ENCODE measurements around the gene PFDN1.

The PFDN1 gene

GRCh38 chr5:140297283-140297682 is 5.6 kb downstream of the PFDN1 start:
- Histone ChIP-seq H3K4me3 (ENCODE audit: low read length) (no peak overlapping the region), H3K27ac (ENCODE audit: low read length) (no peak overlapping the region), H3K27me3 (ENCODE audit: control insufficient read depth, insufficient read depth, low read length) (no peaks in the 10 kb centered on the region), H3K36me3 (ENCODE audit: control insufficient read depth, insufficient read depth, low read length) (peaks cover 2% of the 10 kb centered on the region; the same call in 1 of the 2 replicates), H3K4me1 (ENCODE audit: control insufficient read depth, insufficient read depth, low read length) (no peaks in the 10 kb centered on the region), H3K9me3 (ENCODE audit: control insufficient read depth, insufficient read depth, low read length) (no peaks in the 10 kb centered on the region)
- no peak for DNase-seq (ENCODE audit: low read depth, low spot score)
- WGBS (ENCODE audit: insufficient coverage, insufficient read length), result 100% methylated on average over 1 of the region's 5 CpGs

GRCh38 chr5:140296289-140296688 is 6.6 kb downstream of the PFDN1 start:
- Histone ChIP-seq H3K36me3 (ENCODE audit: control insufficient read depth, insufficient read depth, low read length) (peaks cover 2% of the 10 kb centered on the region; the same call in 1 of the 2 replicates), H3K4me1 (ENCODE audit: control insufficient read depth, insufficient read depth, low read length) (no peaks in the 10 kb centered on the region), H3K27me3 (ENCODE audit: control insufficient read depth, insufficient read depth, low read length) (no peaks in the 10 kb centered on the region), H3K27ac (ENCODE audit: low read length) (no peak overlapping the region), H3K9me3 (ENCODE audit: control insufficient read depth, insufficient read depth, low read length) (no peaks in the 10 kb centered on the region), H3K4me3 (ENCODE audit: low read length) (no peak overlapping the region)
- DNase-seq (ENCODE audit: low read depth, low spot score), result no peak
- WGBS (ENCODE audit: insufficient coverage, insufficient read length), result no CpG with 5 or more reads among the region's 3 CpGs

GRCh38 chr5:140295414-140295813 is 7.5 kb downstream of the PFDN1 start:
- Histone ChIP-seq H3K9me3 (ENCODE audit: control insufficient read depth, insufficient read depth, low read length) (no peaks in the 10 kb centered on the region), H3K27ac (ENCODE audit: low read length) (no peak overlapping the region), H3K27me3 (ENCODE audit: control insufficient read depth, insufficient read depth, low read length) (no peaks in the 10 kb centered on the region), H3K4me1 (ENCODE audit: control insufficient read depth, insufficient read depth, low read length) (no peaks in the 10 kb centered on the region), H3K4me3 (ENCODE audit: low read length) (no peak overlapping the region), H3K36me3 (ENCODE audit: control insufficient read depth, insufficient read depth, low read length) (peaks cover 2% of the 10 kb centered on the region; the same call in 1 of the 2 replicates)
- no CpG with 5 or more reads among the region's 1 CpG for WGBS (ENCODE audit: insufficient coverage, insufficient read length)
- DNase-seq (ENCODE audit: low read depth, low spot score), result no peak

GRCh38 chr5:140294753-140295152 is 8.1 kb downstream of the PFDN1 start:
- Histone ChIP-seq H3K27me3 (ENCODE audit: control insufficient read depth, insufficient read depth, low read length) (no peaks in the 10 kb centered on the region), H3K4me3 (ENCODE audit: low read length) (no peak overlapping the region), H3K9me3 (ENCODE audit: control insufficient read depth, insufficient read depth, low read length) (no peaks in the 10 kb centered on the region), H3K27ac (ENCODE audit: low read length) (no peak overlapping the region), H3K36me3 (ENCODE audit: control insufficient read depth, insufficient read depth, low read length) (0 out of 2 replicates have a peak, but pooled peaks cover 2% of the 10 kb centered on the region), H3K4me1 (ENCODE audit: control insufficient read depth, insufficient read depth, low read length) (no peaks in the 10 kb centered on the region)
- WGBS (ENCODE audit: insufficient coverage, insufficient read length), result no CpG with 5 or more reads among the region's 2 CpGs
- DNase-seq (ENCODE audit: low read depth, low spot score), result no peak

GRCh38 chr5:140293849-140294100 is 9.1 kb downstream of the PFDN1 start:
- H3K4me3 ChIP-seq (ENCODE audit: low read length), result no peak overlapping the region
- no CpG with 5 or more reads among the region's 1 CpG for WGBS (ENCODE audit: insufficient coverage, insufficient read length)
- no peak overlapping the region for H3K27ac ChIP-seq (ENCODE audit: low read length)
- DNase-seq (ENCODE audit: low read depth, low spot score), result no peak
- no peaks in the 10 kb centered on the region for H3K9me3 ChIP-seq (ENCODE audit: control insufficient read depth, insufficient read depth, low read length)
- no peaks in the 10 kb centered on the region for H3K4me1 ChIP-seq (ENCODE audit: control insufficient read depth, insufficient read depth, low read length)
- no peaks in the 10 kb centered on the region for H3K27me3 ChIP-seq (ENCODE audit: control insufficient read depth, insufficient read depth, low read length)
- 0 out of 2 replicates have a peak, but pooled peaks cover 1% of the 10 kb centered on the region for H3K36me3 ChIP-seq (ENCODE audit: control insufficient read depth, insufficient read depth, low read length)

GRCh38 chr5:140293091-140293848 is 9.6 kb downstream of the PFDN1 start:
- H3K4me3 ChIP-seq (ENCODE audit: low read length), result no peak overlapping the region
- no peak for DNase-seq (ENCODE audit: low read depth, low spot score)
- WGBS (ENCODE audit: insufficient coverage, insufficient read length), result no CpG with 5 or more reads among the region's 4 CpGs
- H3K9me3 ChIP-seq (ENCODE audit: control insufficient read depth, insufficient read depth, low read length), result no peaks in the 10 kb centered on the region
- no peak overlapping the region for H3K27ac ChIP-seq (ENCODE audit: low read length)
- H3K4me1 ChIP-seq (ENCODE audit: control insufficient read depth, insufficient read depth, low read length), result no peaks in the 10 kb centered on the region
- no peaks in the 10 kb centered on the region for H3K27me3 ChIP-seq (ENCODE audit: control insufficient read depth, insufficient read depth, low read length)
- H3K36me3 ChIP-seq (ENCODE audit: control insufficient read depth, insufficient read depth, low read length), result no peaks in the 10 kb centered on the region

- Histone ChIP-seq H3K4me1 (ENCODE audit: control insufficient read depth, insufficient read depth, low read length) (no peaks in the 10 kb centered on the region), H3K9me3 (ENCODE audit: control insufficient read depth, insufficient read depth, low read length) (no peaks in the 10 kb centered on the region), H3K27me3 (ENCODE audit: control insufficient read depth, insufficient read depth, low read length) (no peaks in the 10 kb centered on the region), H3K27ac (ENCODE audit: low read length) (no peak overlapping the region), H3K4me3 (ENCODE audit: low read length) (no peak overlapping the region), H3K36me3 (ENCODE audit: control insufficient read depth, insufficient read depth, low read length) (no peaks in the 10 kb centered on the region)
- no CpG with 5 or more reads among the region's 1 CpG for WGBS (ENCODE audit: insufficient coverage, insufficient read length)
- no peak for DNase-seq (ENCODE audit: low read depth, low spot score)
Observed at GRCh38 chr5:140292212-140293036, 10.5 kb downstream of the PFDN1 start.

- no peak for DNase-seq (ENCODE audit: low read depth, low spot score)
- Histone ChIP-seq H3K27me3 (ENCODE audit: control insufficient read depth, insufficient read depth, low read length) (no peaks in the 10 kb centered on the region), H3K4me1 (ENCODE audit: control insufficient read depth, insufficient read depth, low read length) (no peaks in the 10 kb centered on the region), H3K4me3 (ENCODE audit: low read length) (no peak overlapping the region), H3K27ac (ENCODE audit: low read length) (no peak overlapping the region), H3K36me3 (ENCODE audit: control insufficient read depth, insufficient read depth, low read length) (no peaks in the 10 kb centered on the region), H3K9me3 (ENCODE audit: control insufficient read depth, insufficient read depth, low read length) (no peaks in the 10 kb centered on the region)
- WGBS (ENCODE audit: insufficient coverage, insufficient read length), result no CpG with 5 or more reads among the region's 7 CpGs
Observed at GRCh38 chr5:140287801-140288521, 14.9 kb downstream of the PFDN1 start.

- H3K4me1 ChIP-seq (ENCODE audit: control insufficient read depth, insufficient read depth, low read length), result no peaks in the 10 kb centered on the region
- no CpG with 5 or more reads among the region's 5 CpGs for WGBS (ENCODE audit: insufficient coverage, insufficient read length)
- DNase-seq (ENCODE audit: low read depth, low spot score), result no peak
- H3K27me3 ChIP-seq (ENCODE audit: control insufficient read depth, insufficient read depth, low read length), result no peaks in the 10 kb centered on the region
- H3K9me3 ChIP-seq (ENCODE audit: control insufficient read depth, insufficient read depth, low read length), result no peaks in the 10 kb centered on the region
- H3K27ac ChIP-seq (ENCODE audit: low read length), result no peak overlapping the region
- H3K36me3 ChIP-seq (ENCODE audit: control insufficient read depth, insufficient read depth, low read length), result no peaks in the 10 kb centered on the region
- no peak overlapping the region for H3K4me3 ChIP-seq (ENCODE audit: low read length)
Observed at GRCh38 chr5:140286424-140286823, 16.5 kb downstream of the PFDN1 start.

GRCh38 chr5:140284013-140284412 is 18.9 kb downstream of the PFDN1 start:
- DNase-seq (ENCODE audit: low read depth, low spot score), result no peak
- WGBS (ENCODE audit: insufficient coverage, insufficient read length), result no CpG with 5 or more reads among the region's 3 CpGs
- H3K4me3 ChIP-seq (ENCODE audit: low read length), result no peak overlapping the region
- H3K36me3 ChIP-seq (ENCODE audit: control insufficient read depth, insufficient read depth, low read length), result no peaks in the 10 kb centered on the region
- H3K4me1 ChIP-seq (ENCODE audit: control insufficient read depth, insufficient read depth, low read length), result no peaks in the 10 kb centered on the region
- no peaks in the 10 kb centered on the region for H3K9me3 ChIP-seq (ENCODE audit: control insufficient read depth, insufficient read depth, low read length)
- no peaks in the 10 kb centered on the region; the same call in 1 of the 2 replicates for H3K27me3 ChIP-seq (ENCODE audit: control insufficient read depth, insufficient read depth, low read length)
- no peak overlapping the region for H3K27ac ChIP-seq (ENCODE audit: low read length)

All from iPS DF 6.9 (cell line).